G401.6 (cell line): ENCODE data around the gene KCNIP4.
A peak's percentile ranks its signal among the peaks of the same experiment; 100 is the strongest.

ENCODE experiments used
- FAIRE-seq: peaks from 2 replicates; lab custom pipeline; 2012; peaks lifted over from hg19 to GRCh38; lab: Jason Lieb, UNC

Gene KCNIP4

GRCh38 chr4:21848021-21848420 is 100.6 kb downstream of the KCNIP4 start:
- FAIRE-seq = no peak

DNA sequence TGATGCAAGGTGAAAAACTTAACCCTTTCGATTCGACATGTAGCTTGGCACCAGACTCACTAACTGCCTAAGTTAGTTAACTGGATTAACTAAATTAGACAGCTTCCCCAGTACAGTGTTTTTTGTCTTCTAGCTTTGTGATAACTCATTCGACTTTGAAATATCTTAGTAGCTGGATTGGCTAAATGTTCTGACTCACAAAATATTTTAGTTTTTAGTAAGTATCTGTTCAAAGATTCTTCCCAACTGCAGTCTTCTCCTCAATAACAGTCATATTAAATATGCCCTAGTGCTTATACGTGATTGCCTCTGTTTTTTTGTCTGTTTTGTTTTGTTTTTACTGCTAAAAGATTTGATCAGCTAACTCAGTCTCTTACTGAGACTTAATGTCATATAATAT is 102.9 kb downstream of the KCNIP4 start:
- no peak for FAIRE-seq

- FAIRE-seq = no peak
Observed at GRCh38 chr4:21835712-21836111, 112.9 kb downstream of the KCNIP4 start.

- no peak for FAIRE-seq
Observed at GRCh38 chr4:21830272-21830671, 118.3 kb downstream of the KCNIP4 start.

- FAIRE-seq = no peak
Observed at GRCh38 chr4:21827575-21827974, 121.0 kb downstream of the KCNIP4 start.

DNA sequence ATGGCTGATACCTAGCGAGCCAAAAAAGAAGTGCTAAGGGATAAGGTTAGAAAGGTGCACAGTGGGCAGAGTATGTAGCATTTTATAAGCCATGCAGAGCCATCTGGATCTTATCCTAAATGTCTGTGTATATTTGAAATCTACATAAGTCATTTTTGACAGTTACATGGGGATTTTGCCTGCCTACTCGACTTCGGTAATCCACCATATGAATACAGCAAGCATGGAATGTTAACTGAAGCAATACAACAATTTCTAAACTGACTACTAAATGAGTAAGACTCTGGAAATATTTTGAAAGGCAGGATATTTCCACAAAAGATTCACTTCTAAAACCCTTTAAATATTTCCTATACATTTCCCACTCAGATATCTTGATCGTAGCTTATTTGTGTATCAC is 122.5 kb downstream of the KCNIP4 start:
- no peak for FAIRE-seq

GRCh38 chr4:21819086-21819485 is 129.5 kb downstream of the KCNIP4 start:
- FAIRE-seq = no peak

GRCh38 chr4:21815651-21816377 is 132.8 kb downstream of the KCNIP4 start:
- no peak for FAIRE-seq

DNA sequence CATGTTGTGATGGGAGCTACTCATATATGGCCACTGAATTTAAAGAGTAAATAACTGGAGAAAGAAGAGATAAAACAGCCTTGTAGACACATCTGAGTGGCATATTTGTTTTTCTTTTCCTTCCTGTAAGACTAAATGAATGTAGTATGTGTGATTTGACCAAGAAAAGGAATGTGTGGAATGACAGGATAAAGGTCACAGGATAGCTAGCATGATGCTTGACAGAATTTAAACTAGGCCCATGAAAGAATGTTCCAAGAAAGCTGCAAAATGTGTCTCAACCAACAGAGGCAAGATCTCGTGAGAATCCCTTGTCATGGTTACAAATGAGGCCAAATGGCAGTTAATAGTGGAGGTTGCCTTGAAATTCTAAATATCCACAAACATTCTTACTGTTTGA is 137.0 kb downstream of the KCNIP4 start:
- no peak for FAIRE-seq

DNA sequence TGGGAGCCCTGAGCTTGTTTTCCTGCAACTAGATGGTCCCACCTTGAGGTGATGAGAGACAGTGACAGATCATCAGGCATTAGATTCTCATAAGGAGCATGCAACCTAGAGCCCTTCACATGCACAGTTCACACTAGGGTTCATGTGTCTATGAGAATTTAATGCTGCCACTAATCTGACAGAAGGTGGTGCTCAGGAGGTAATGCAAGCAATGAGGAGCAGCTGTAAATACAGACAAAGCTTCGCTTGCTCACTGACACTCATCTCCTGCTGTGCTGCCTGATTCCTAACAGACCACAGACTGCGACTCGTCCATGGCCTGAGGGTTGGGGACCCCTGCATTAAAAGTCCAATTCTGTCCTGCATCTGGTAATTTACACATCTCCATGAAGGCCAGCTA is 141.6 kb downstream of the KCNIP4 start:
- no peak for FAIRE-seq

DNA sequence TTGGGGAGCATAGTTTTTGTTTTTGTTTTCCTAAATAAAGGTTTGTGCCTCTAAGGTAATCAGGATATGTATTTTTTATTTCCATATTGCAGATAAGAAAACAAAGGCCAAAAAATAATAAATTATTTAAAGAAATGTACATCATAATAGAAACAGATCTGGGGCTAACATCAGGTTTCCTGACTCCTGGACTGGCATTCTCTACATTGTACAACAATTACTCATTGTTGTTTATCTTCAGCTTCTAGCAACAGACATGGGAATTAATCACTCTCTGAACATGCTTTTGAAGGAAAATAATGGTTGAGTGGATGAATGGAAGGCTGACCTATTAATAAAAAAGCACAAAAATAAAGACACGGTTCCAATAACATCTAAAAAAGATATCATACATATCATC is 146.2 kb downstream of the KCNIP4 start:
- no peak for FAIRE-seq

GRCh38 chr4:21801661-21802385 is 146.7 kb downstream of the KCNIP4 start:
- FAIRE-seq = no peak

DNA sequence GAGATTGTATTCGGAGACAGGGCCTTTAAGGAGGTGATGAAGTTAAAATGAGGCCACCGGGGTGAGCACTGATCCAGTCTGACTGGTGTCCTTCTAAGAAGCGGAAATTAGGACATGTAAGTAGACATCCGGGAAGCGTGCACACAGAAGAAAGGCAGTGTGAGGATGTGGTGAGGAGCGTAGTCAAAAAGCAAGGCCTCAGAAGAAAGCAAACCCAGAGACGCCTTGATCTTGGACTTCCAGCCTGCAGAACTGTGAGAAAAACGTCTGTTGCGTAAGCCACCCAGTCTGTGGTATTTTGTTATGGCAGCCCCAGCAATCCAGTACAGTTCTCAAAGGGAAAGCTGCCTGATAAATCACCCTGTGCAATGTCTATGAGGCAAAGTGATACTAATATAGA is 153.5 kb downstream of the KCNIP4 start:
- FAIRE-seq = no peak

- no peak for FAIRE-seq
Observed at GRCh38 chr4:21792736-21793135, 155.8 kb downstream of the KCNIP4 start.

- peak; percentile 87 for FAIRE-seq
Observed at GRCh38 chr4:21790438-21791029, 158.0 kb downstream of the KCNIP4 start.

DNA sequence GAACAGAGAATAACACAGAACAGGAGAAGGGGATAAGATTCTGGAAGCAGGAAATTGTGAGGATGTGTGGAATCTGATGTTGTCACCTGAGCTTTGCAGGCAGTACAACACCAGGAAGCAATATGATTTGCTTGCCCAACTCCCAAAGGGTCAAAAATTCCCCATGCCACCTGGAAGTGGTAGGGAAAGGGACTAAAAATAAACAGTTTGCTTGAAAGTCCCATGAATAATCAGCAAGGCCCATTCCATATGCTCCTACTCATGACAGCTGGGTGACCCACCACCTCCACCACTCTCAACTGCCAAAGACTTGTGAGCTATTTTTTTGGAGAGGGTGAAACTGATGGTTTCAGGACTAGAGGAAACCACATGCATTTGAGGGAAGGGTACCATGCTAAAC is 168.4 kb downstream of the KCNIP4 start:
- no peak for FAIRE-seq

DNA sequence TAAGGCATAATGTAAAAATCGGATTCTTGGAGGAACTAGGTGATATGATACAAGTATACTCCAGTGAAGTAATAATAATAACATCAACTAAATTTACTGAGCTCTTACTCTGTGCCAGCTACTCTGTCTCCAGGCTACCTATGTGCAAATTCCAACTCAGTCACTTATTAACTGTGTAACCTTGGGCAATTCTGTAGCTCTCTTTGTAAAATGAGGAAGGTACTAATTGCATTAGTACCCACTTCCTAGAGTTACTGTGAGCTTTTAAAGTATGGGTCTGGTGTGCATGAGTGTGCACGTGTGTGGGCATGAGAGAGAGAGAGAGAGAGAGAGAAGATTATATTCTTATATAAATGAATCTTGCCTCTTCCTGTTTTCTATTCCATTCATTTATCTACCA is 169.9 kb downstream of the KCNIP4 start:
- no peak for FAIRE-seq

DNA sequence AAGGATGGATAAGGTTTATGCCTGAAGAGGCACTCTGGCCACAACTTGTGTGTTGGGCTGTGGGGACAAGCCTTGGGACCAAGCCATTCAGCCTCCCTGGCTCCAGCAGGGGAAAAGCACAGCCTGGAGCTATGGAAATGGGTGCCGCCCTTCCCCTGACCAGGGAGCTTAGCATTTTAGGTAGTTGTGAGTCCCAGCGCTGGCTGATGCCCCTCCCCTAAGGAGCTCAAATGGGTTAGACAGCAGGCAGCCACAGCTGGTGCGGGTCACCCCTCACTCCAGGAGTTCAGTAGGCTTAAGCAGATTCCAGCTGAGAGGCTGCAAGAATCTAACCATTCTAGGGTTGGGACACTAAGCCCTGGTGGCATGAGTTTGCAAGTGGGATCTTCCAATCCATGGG is 172.9 kb downstream of the KCNIP4 start:
- no peak for FAIRE-seq

GRCh38 chr4:21769404-21770147 is 179.0 kb downstream of the KCNIP4 start:
- FAIRE-seq = no peak

DNA sequence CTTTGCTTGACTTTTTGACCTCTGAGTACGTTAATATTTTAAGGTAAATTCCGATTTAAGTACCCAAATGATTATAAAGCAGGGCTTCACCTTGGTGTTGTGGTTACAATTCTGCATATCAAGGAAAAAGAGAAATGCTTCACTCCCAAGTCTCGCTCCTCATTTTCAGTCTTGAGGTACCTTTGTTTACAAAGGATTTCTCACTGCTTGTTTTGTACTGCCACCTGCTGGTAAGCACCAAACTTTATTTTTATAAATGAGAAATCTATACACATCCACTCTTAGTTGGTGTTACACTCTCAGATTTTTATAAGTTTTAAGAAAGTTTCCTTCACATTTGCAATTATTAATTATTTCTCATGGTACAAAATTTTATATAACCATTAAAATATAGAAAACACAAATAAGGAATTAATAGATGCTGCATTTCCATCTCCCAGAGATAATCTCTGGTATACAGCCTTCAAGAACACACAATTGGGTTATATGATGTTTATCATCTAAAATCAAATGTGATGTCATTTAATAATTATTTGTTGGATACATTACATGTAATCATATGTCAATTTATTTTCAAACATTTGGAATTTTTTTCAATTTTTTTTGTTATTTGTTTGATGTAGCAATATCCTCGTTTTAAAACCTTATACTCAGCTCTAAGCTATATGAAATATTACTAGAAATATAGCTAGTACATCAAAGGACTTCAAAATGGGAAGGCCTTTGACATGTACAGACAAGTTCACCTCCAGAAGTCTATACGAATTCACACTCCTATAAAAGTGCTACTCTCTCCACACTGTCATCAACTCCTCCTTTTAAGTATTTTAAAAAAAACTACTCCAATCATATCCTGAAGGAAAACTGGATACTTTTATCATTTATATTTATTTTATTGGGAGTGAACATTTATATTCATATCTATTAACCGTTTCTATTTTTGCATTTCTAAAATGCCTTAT is 179.9 kb downstream of the KCNIP4 start:
- peak; percentile 92 for FAIRE-seq

DNA sequence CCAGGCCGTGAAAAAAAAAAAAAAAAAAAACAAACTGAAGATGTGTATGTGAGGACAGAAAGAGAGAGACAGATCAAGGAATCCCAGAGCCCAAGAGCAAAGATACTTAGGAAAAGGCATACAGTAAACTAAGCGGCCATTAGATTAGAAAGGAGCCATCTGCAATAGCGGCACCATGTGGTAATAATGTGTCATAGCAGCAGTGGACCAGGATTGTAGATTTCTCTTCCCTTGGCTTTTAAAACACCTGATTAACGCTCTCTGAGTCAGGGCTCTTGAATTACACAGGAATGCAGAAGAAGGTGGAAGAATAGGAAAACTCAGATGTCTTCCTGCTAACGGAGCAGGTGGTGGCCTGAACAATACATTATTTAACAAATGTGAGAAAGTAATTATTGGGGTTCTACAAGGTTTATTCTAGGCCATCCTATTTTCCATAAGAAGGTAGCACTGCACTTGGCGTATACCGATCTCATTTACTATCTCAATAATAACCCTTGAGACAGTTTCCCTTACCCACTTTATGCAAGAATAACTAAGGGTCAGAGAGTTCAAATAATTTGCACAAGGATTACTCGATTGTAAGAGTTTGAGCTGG is 182.7 kb downstream of the KCNIP4 start:
- FAIRE-seq = no peak
